Skeletal muscle tissue (tissue), 4 donors: ENCODE results near the gene TSPAN12. TPM values are rescaled to one million over a fixed set of nuclear protein-coding genes. Genes with fewer than 3 reads are reported as not detected.
"Not testable (repeated sequence)": the region's sequence is repeated elsewhere in the genome, so short reads cannot be mapped to it uniquely, and the experiment has no call there.

Experiments
- H3K27ac ChIP-seq: one replicate; pipeline ENCODE4 v1.7.0; 2013; ENCODE audit warnings: mild to moderate bottlenecking, low read depth, low read length, inconsistent platforms
- H3K27me3 ChIP-seq, 3 donors: one replicate each; pipeline ENCODE4 v1.7.0; 2013; ENCODE audit warnings: low read length in 3 of 3; ENCODE audit not compliant: control insufficient read depth in 3 of 3, insufficient read depth in 3 of 3
- H3K36me3 ChIP-seq, 3 donors: one replicate each; pipeline ENCODE4 v1.7.0; 2013; ENCODE audit warnings: low read length in 3 of 3; ENCODE audit not compliant: control insufficient read depth in 3 of 3, insufficient read depth in 3 of 3
- H3K4me1 ChIP-seq, 3 donors: one replicate each; pipeline ENCODE4 v1.7.0; 2013; ENCODE audit warnings: low read length in 3 of 3, mild to moderate bottlenecking in 3 of 3; ENCODE audit not compliant: control insufficient read depth in 3 of 3, insufficient read depth in 3 of 3
- H3K4me3 ChIP-seq, 3 donors: one replicate each; pipeline ENCODE4 v1.7.0; 2013; ENCODE audit warnings: low read length in 3 of 3
- H3K9ac ChIP-seq, 3 donors: one replicate each; pipeline ENCODE4 v1.7.0; 2013; ENCODE audit warnings: low read length in 3 of 3, mild to moderate bottlenecking in 3 of 3, moderate library complexity in 2 of 3, low read depth in 1 of 3
- H3K9me3 ChIP-seq, 3 donors: one replicate each; pipeline ENCODE4 v1.7.0; 2013; ENCODE audit warnings: low read length in 3 of 3; ENCODE audit not compliant: control insufficient read depth in 3 of 3
- total RNA-seq: library from RNA; depleted of rRNA; stranded (reverse); fragments of >200 nt; gene quantifications from one replicate; pipeline ENCODE4 v1.2.3, GENCODE V29; 2014
- donor health status: Osteomylitis.

TSPAN12 gene, protein sequence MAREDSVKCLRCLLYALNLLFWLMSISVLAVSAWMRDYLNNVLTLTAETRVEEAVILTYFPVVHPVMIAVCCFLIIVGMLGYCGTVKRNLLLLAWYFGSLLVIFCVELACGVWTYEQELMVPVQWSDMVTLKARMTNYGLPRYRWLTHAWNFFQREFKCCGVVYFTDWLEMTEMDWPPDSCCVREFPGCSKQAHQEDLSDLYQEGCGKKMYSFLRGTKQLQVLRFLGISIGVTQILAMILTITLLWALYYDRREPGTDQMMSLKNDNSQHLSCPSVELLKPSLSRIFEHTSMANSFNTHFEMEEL
- 33.4 TPM for total RNA-seq

DNA sequence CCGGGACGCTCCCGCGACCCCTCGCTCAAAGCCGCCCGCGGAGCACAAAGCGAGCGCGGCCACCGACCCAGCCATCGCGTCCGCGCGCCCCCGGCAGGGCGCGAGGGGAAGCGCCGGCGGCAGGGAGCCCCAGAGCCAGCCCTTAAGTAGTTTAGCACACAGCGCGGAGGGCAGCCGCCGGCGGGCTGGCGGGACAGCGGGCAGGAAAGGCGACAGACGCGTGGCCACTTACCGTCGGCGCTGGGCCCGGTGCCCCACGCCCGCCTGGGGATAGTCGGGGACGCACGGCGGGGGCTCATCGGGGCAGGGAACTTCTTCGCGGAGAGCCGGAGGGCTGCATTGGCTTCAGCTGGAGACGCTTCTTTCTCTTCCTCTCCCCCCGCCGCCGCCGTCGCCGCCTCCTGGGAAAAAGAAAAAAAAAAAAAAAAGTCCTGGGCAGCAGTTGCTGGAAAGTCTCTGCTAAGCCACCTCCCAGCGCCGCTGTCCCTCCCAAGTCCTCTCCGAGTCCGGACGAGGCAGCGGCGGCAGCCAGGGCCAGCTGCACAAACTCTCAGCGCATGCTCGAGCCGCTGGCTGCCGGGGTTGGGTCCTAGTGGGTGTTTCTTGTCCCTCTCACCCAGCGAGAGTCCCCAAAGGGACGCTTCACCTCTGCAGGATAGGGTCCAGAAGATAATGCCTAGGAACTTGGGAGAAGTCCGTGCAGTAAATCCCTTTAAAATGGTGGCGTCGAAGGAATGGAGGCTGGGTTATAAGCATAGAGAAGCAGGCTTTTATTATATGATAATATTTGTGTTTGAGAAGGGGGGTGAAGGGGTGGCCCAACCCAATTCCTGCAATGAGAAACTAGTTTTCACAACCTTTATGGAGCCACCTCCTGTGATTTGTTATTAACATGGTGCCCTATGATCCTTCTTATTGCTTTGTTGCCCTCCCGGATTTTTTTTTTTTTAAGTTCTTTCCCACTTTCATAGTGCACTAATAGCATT is at the start of gene TSPAN12:
TSS of gene TSPAN12 (minus strand) at position 557 of the 986 bp plus-strand sequence. CDS start 1,381 bp downstream, outside the sequence.
- Histone ChIP-seq H3K9me3 (no peaks in the 10 kb centered on the region), H3K36me3 (no peaks in the 10 kb centered on the region), H3K4me1 (peaks cover 7 to 8% (median 7%) of the 10 kb centered on the region in 3 donors), H3K27ac (peak within 1 kb of the TSS; percentile 64), H3K4me3 (peak within 1 kb of the TSS; percentile 74 to 83 (median 83)), H3K9ac (peak within 1 kb of the TSS; percentile 63 to 75 (median 71)), H3K27me3 (peaks cover 0 to 2% (median 0%) of the 10 kb centered on the region in 3 donors)

DNA sequence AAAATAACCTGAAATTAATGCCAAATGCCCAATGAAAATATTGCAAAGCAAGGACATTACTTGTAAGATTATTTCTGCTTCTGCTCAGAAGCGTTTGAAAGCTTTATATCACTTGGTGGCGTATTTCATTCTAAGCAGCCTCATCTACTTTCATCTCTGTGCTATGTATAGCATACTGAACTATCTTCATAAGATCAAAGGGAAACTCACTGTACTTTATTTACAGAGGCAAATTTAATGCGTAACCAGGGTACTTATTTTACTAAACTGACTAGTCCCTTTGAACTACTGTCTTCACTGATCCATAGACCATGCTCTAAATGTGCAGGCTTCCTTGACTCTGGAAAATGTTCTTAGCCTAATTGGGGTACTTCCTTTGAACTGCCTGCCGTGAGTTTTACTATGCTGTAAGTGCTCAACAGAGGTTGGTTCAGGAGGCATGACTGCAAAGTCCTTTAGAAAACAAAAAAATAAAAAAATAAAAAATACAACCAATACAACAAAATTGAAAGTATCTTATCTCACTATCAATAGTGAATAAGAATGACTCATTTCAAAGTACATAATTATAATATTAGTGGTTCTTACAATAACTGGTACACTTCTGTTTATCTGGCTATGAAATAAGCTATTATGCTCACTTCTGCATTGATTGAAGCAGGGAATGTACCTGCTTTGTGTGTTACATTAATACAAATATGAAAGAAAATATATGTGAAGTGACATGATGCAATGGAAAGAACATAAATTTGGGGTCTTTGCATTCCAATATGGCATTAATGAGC is 41.0 kb upstream of the TSPAN12 start:
- H3K9me3 ChIP-seq, result no peaks in the 10 kb centered on the region
- no peaks in the 10 kb centered on the region for H3K27me3 ChIP-seq
- no peak overlapping the region for H3K4me3 ChIP-seq
- no peak overlapping the region for H3K27ac ChIP-seq
- no peak overlapping the region for H3K9ac ChIP-seq
- H3K36me3 ChIP-seq, result no peaks in the 10 kb centered on the region
- no peaks in the 10 kb centered on the region for H3K4me1 ChIP-seq

DNA sequence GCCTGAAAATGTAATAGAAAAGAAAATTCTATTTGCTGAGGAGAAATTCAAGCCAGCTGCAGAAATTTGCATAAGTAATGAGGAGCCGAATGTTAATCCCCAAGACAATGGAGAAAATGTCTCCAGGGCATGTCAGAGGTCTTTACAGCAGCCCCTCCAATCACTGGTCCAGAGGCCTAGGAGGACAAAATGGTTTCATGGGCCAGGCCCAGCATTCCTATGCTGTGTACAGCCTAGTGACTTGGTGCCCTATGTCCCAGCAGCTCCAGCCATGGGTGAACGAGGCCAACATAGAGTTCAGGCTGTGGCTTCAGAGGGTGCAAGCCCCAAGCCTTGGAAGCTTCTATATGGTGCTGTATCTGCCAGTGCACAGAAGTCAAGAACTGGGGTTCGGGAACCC is 37.3 kb upstream of the TSPAN12 start:
- not testable (repeated sequence) for H3K36me3 ChIP-seq, H3K4me1 ChIP-seq, H3K27me3 ChIP-seq, H3K27ac ChIP-seq, H3K4me3 ChIP-seq, H3K9me3 ChIP-seq, H3K9ac ChIP-seq

DNA sequence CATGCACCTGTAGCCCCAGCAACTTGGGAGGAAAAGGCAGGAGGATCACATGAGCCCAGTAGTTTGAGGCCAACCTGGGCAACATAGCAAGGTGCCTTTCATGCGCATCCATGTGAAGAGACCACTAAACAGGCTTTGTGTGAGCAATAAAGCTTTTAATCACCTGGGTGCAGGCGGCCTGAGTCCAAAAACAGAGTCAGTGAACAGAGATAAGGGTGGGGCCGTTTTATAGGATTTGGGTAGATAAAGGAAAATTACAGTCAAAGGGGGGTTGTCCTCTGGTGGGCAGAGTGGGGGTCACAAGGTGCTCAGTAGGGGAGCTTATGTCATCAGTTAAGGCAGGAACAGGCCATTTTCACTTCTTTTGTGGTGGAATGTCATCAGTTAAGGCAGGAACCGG is 27.7 kb upstream of the TSPAN12 start:
- H3K9me3 ChIP-seq, H3K27ac ChIP-seq, H3K36me3 ChIP-seq, H3K4me3 ChIP-seq, H3K9ac ChIP-seq, H3K4me1 ChIP-seq, H3K27me3 ChIP-seq: not testable (repeated sequence)

DNA sequence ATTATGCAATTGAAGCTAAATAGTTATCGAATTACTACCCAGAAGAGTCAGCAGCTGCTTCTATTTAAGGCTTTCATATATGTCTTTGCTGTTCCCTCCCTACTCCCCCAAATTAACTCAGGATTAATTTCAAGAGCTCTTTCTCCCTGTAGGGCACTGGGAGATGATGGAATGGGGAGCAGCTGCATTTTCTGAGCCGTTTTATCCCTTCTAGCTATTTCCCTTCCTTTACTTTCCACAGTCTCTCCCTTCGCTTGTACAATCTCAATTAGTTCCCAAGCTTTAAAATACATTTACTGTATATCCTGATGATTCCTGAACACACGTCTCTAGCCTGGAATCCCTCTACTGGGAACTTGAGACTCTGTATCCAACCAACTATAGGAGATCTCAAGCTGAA is 19.8 kb upstream of the TSPAN12 start:
- H3K4me1 ChIP-seq, result no peaks in the 10 kb centered on the region
- no peak overlapping the region for H3K4me3 ChIP-seq
- H3K9me3 ChIP-seq, result no peaks in the 10 kb centered on the region
- no peaks in the 10 kb centered on the region for H3K27me3 ChIP-seq
- no peak overlapping the region for H3K9ac ChIP-seq
- H3K27ac ChIP-seq, result no peak overlapping the region
- no peaks in the 10 kb centered on the region for H3K36me3 ChIP-seq

DNA sequence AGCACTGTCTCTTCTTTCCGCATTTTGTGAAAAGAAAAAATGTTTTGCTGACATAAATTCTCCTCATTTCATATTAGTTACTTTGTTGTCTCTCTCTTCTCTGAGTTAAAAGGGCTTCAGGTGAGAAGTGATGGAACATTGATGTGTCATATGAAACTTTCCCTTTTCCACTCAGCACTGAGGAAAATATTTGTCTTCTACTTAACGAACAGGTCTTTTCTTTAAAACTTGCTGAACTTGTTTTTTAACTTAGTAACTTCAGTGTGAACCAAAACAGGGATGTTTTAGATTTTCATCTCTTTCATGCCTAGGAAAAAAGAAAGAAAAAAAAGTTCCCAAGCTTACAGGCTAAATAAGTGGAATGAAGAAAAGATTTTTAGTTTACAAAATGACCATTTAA is 19.0 kb upstream of the TSPAN12 start:
- H3K36me3 ChIP-seq, result no peaks in the 10 kb centered on the region
- H3K27me3 ChIP-seq, result no peaks in the 10 kb centered on the region
- no peak overlapping the region for H3K9ac ChIP-seq
- H3K9me3 ChIP-seq, result no peaks in the 10 kb centered on the region
- no peak overlapping the region for H3K27ac ChIP-seq
- H3K4me3 ChIP-seq, result no peak overlapping the region
- H3K4me1 ChIP-seq, result no peaks in the 10 kb centered on the region

DNA sequence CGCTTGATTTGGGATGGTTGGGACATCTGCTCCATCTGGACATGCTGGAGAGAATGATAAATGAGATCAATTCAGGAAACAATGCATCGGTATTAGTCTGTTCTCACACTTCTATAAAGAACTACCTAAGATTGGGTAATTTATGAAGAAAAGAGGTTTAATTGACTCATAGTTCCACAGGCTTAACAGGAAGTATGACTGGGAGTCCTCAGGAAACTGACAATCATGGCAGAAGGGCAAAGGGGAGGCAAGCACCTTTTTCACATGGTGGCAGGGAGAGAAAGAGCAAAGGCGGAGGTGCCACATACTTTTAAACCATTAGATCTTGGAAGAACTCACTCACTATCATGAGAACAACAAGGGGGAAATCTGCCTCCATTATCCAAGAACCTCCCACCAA is 16.8 kb upstream of the TSPAN12 start:
- Histone ChIP-seq H3K4me1 (no peaks in the 10 kb centered on the region), H3K27me3 (no peaks in the 10 kb centered on the region), H3K27ac (no peak overlapping the region), H3K4me3 (no peak overlapping the region), H3K36me3 (no peaks in the 10 kb centered on the region), H3K9me3 (no peaks in the 10 kb centered on the region), H3K9ac (no peak overlapping the region)

DNA sequence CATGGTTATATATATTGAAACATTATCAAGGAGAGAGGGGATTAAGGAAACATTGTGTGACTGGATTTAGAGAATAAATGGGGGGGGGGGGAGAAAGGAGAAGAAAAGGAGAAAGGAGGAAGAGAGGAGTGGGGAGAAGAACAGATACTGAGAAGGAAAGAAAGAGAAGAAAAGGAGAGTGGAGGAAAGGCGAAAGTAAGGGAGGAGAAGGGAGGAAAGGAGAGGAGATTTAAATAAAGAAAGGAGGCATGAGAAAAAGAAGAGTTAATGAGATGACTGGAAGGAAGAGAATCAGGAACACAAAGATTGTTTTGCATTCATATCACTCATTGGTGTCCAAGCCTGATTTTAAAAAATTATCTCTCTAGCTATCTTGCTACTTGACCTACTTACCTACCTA is 16.1 kb upstream of the TSPAN12 start:
- H3K4me1 ChIP-seq, result no peaks in the 10 kb centered on the region
- H3K27ac ChIP-seq, result no peak overlapping the region
- H3K4me3 ChIP-seq, result no peak overlapping the region

DNA sequence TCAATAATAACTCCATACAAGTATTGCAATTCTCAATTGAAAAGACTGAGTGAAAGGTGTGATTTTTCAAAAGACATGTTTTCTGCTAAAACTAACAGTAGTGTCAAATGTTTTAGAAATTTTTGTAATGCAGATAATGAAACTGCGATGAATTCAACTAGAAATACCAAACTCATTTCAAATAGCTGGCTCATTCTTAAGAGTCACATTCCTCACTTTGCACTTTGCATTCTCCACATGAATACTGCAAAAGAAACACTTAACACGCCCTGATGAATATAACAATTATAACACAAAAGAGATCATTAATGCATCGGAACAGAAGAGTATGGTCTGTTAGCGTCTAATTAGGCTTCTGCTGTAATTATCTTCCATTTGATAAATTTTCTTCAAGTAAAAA is 15.5 kb upstream of the TSPAN12 start:
- H3K4me1 ChIP-seq, result no peaks in the 10 kb centered on the region
- H3K27ac ChIP-seq, result no peak overlapping the region
- H3K9ac ChIP-seq, result no peak overlapping the region
- no peaks in the 10 kb centered on the region for H3K9me3 ChIP-seq
- H3K27me3 ChIP-seq, result no peaks in the 10 kb centered on the region
- no peak overlapping the region for H3K4me3 ChIP-seq
- no peaks in the 10 kb centered on the region for H3K36me3 ChIP-seq

More for the DNA sequence above, 16.1 kb upstream of the TSPAN12 start:
- Histone ChIP-seq H3K27me3 (no peaks in the 10 kb centered on the region), H3K9ac (no peak overlapping the region), H3K36me3 (no peaks in the 10 kb centered on the region), H3K9me3 (no peaks in the 10 kb centered on the region)
